ENCODE results near the gene AURKAIP1. TPM values are rescaled to one million over a fixed set of nuclear protein-coding genes. Genes with fewer than 3 reads are reported as not detected.

Gene AURKAIP1
- total and polyA plus RNA-seq, 3 donors from 2014 or later = 224 to 328 (median 313) TPM

GRCh38 chr1:1332031-1332755, 42.8 kb downstream of the AURKAIP1 start:
- H3K9me3 ChIP-seq = no peaks in the 10 kb centered on the region
- no peak overlapping the region for H3K4me3 ChIP-seq
- no peak for DNase-seq
- H3K27ac ChIP-seq = no peak overlapping the region
- H3K27me3 ChIP-seq = no peaks in the 10 kb centered on the region
- 80 to 91% methylated on average over 4 to 57 of the region's 57 CpGs for WGBS, 2 donors
- H3K4me1 ChIP-seq = peaks cover 8% of the 10 kb centered on the region
- TF ChIP-seq, protein P1, sequence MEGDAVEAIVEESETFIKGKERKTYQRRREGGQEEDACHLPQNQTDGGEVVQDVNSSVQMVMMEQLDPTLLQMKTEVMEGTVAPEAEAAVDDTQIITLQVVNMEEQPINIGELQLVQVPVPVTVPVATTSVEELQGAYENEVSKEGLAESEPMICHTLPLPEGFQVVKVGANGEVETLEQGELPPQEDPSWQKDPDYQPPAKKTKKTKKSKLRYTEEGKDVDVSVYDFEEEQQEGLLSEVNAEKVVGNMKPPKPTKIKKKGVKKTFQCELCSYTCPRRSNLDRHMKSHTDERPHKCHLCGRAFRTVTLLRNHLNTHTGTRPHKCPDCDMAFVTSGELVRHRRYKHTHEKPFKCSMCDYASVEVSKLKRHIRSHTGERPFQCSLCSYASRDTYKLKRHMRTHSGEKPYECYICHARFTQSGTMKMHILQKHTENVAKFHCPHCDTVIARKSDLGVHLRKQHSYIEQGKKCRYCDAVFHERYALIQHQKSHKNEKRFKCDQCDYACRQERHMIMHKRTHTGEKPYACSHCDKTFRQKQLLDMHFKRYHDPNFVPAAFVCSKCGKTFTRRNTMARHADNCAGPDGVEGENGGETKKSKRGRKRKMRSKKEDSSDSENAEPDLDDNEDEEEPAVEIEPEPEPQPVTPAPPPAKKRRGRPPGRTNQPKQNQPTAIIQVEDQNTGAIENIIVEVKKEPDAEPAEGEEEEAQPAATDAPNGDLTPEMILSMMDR (IDR thresholded peaks at IDR 0.05) = no peak
- TF ChIP-seq POLR2A (IDR thresholded peaks at IDR 0.05) = no peak
- intact Hi-C loops (cut with DNase I; ENCODE audit: low total_unique reads) = no loop called here
- no peaks in the 10 kb centered on the region for H3K36me3 ChIP-seq (ENCODE audit: low read depth, missing control alignments)

GRCh38 chr1:1331068-1331965, 43.7 kb downstream of the AURKAIP1 start, which contains the start of gene TAS1R3:
TAS1R3 (plus strand) TSS chr1:1331280; CDS start chr1:1331346, 66 bp downstream.
- TF ChIP-seq, protein P1 (IDR thresholded peaks at IDR 0.05) = no peak
- TF ChIP-seq POLR2A (IDR thresholded peaks at IDR 0.05) = no peak
- Histone ChIP-seq H3K9me3 (no peaks in the 10 kb centered on the region), H3K4me1 (peaks cover 8% of the 10 kb centered on the region), H3K36me3 (ENCODE audit: low read depth, missing control alignments) (no peaks in the 10 kb centered on the region), H3K4me3 (no peak within 1 kb of the TSS), H3K27ac (no peak within 1 kb of the TSS), H3K27me3 (no peaks in the 10 kb centered on the region)
- intact Hi-C loops (cut with DNase I; ENCODE audit: low total_unique reads) = no loop called here
- WGBS, 2 donors = 84 to 87% methylated on average over 27 to 41 of the region's 41 CpGs
- no peak for DNase-seq

DNA sequence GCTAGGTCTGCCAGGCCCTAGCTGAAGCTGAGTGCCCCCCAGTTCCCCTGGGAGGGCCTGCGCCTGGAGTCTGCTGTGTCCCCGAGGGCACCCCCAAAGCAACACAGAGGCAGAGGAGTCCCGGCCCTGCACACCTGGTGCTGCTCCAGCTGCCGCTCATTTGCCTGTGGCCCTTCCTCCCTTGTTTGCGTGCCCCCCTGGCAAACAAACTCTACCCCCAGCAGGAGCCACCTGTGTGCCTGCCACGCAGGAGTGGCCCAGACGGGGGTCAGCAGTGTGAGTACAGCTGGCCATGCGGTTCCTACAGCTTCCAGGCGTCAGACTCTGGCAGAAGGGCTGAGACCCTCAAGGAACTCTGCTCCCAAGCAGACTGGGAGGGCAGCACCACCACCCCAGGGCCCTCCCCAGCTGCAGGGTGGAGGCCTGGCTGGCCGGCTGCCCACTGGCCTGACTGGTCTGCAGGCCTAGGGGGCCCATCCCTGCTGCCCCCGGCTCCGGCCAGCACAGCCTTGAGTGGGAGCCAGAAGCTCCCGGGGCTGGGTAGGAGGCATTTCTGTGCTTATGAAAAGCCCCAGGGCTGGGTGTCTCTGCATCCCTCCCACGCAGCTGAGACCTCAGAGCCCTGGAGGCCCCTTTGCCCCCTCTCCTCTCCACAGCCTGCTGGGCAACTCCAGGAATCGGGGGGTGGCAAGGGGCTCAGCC, 44.5 kb downstream of the AURKAIP1 start:
- TF ChIP-seq, protein P1 (IDR thresholded peaks at IDR 0.05) = no peak
- TF ChIP-seq POLR2A (IDR thresholded peaks at IDR 0.05) = no peak
- intact Hi-C loops (cut with DNase I; ENCODE audit: low total_unique reads) = no loop called here
- 76% methylated on average over 15 of the region's 15 CpGs; no CpG with 5 or more reads in 1 of the 2 donors for WGBS, 2 donors
- Histone ChIP-seq H3K9me3 (no peaks in the 10 kb centered on the region), H3K4me1 (peaks cover 14% of the 10 kb centered on the region), H3K27me3 (no peaks in the 10 kb centered on the region), H3K36me3 (ENCODE audit: low read depth, missing control alignments) (no peaks in the 10 kb centered on the region), H3K27ac (no peak overlapping the region), H3K4me3 (no peak overlapping the region)
- DNase-seq = no peak

DNA sequence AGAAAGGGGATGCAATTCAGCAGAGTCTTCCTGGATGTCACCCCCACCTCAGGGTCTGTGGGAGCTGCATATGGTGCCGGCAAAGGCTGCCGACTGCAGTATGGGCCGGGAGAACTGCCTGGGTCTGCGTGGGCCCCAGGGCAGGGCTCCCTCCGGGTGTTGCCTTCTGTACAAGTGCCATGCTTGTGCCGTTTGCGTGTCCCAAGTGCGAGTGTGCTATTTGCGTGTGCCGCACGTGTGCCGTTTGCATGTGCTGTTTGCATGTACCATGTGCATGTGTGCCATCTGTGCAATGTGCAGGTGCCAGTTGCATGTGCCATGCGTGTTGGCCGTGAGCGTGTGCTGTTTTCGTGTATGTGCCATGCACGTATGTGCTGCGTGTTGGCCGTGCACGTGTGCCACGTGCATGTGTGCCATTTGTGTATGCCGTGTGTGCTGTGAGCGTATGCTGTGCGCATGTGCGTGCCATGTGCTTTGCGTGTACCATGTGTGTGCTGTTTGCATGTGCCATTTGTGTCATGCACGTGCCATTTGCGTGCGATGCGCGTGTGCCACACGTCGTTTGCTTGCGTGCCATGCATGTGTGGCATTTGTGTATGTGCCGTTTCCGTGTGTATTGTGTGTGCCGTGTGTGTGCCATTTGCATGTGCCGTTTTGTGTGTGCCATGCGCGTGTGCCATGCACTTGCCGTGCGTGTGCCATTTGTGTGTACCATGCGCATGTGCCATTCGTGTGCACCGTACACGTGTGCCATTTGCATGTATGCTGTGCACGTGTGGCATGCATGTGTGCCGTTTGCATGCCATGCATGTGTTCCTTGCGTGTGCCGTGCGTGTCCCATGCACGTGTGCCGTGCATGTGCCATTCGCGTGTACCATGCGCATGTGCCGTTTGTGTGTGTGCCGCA, 45.5 kb downstream of the AURKAIP1 start:
- H3K27me3 ChIP-seq = no peaks in the 10 kb centered on the region
- TF ChIP-seq, protein P1 (IDR thresholded peaks at IDR 0.05) = no peak
- TF ChIP-seq POLR2A (IDR thresholded peaks at IDR 0.05) = no peak
- intact Hi-C loops (cut with DNase I; ENCODE audit: low total_unique reads) = no loop called here
- H3K9me3 ChIP-seq = no peaks in the 10 kb centered on the region
- H3K4me3 ChIP-seq = no peak overlapping the region
- WGBS, 2 donors = 87 to 89% methylated on average over 35 to 58 of the region's 58 CpGs
- H3K36me3 ChIP-seq (ENCODE audit: low read depth, missing control alignments) = no peaks in the 10 kb centered on the region
- H3K4me1 ChIP-seq = peaks cover 19% of the 10 kb centered on the region
- DNase-seq = no peak
- no peak overlapping the region for H3K27ac ChIP-seq

Data from testis (tissue), 3 donors.